ENCODE results near the gene PDE4D.
"Not testable (repeated sequence)": the region's sequence is repeated elsewhere in the genome, so short reads cannot be mapped to it uniquely, and the experiment has no call there.

The PDE4D gene

GRCh38 chr5:58999804-59000203 lies 893.7 kb downstream of the PDE4D start:
- DNase-seq (ENCODE audit: low read depth, low spot score), result no peak

GRCh38 chr5:58998544-58998943 lies 895.0 kb downstream of the PDE4D start:
- no peak overlapping the region for H3K27ac ChIP-seq
- DNase-seq (ENCODE audit: low read depth, low spot score), result no peak

More at GRCh38 chr5:58999804-59000203, 893.7 kb downstream of the PDE4D start:
- H3K27ac ChIP-seq, result no peak overlapping the region

- DNase-seq (ENCODE audit: low read depth, low spot score); H3K27ac ChIP-seq: not testable (repeated sequence)
Observed at GRCh38 chr5:58995779-58996178, 897.7 kb downstream of the PDE4D start.

GRCh38 chr5:58993461-58993860 lies 900.1 kb downstream of the PDE4D start:
- H3K27ac ChIP-seq, result no peak overlapping the region
- DNase-seq (ENCODE audit: low read depth, low spot score), result no peak

- no peak overlapping the region for H3K27ac ChIP-seq
- DNase-seq (ENCODE audit: low read depth, low spot score), result no peak
Observed at GRCh38 chr5:58988938-58989337, 904.6 kb downstream of the PDE4D start.

GRCh38 chr5:58987193-58987592 lies 906.3 kb downstream of the PDE4D start:
- DNase-seq (ENCODE audit: low read depth, low spot score), result no peak
- no peak overlapping the region for H3K27ac ChIP-seq

GRCh38 chr5:58986281-58986680 lies 907.2 kb downstream of the PDE4D start:
- no peak for DNase-seq (ENCODE audit: low read depth, low spot score)
- H3K27ac ChIP-seq, result no peak overlapping the region

- H3K27ac ChIP-seq, result no peak overlapping the region
- DNase-seq (ENCODE audit: low read depth, low spot score), result no peak
Observed at GRCh38 chr5:58985759-58986158, 907.8 kb downstream of the PDE4D start.

- H3K27ac ChIP-seq, result no peak overlapping the region
- no peak for DNase-seq (ENCODE audit: low read depth, low spot score)
Observed at GRCh38 chr5:58985311-58985710, 908.2 kb downstream of the PDE4D start.

GRCh38 chr5:58983526-58984452 lies 909.7 kb downstream of the PDE4D start:
- no peak for DNase-seq (ENCODE audit: low read depth, low spot score)

GRCh38 chr5:58980890-58981289 lies 912.6 kb downstream of the PDE4D start:
- H3K27ac ChIP-seq, result no peak overlapping the region
- no peak for DNase-seq (ENCODE audit: low read depth, low spot score)

More at GRCh38 chr5:58983526-58984452, 909.7 kb downstream of the PDE4D start:
- no peak overlapping the region for H3K27ac ChIP-seq

- DNase-seq (ENCODE audit: low read depth, low spot score), result no peak
- no peak overlapping the region for H3K27ac ChIP-seq
Observed at GRCh38 chr5:58979090-58979489, 914.4 kb downstream of the PDE4D start.

GRCh38 chr5:58974601-58975000 lies 918.9 kb downstream of the PDE4D start:
- H3K27ac ChIP-seq, result no peak overlapping the region
- DNase-seq (ENCODE audit: low read depth, low spot score), result no peak

GRCh38 chr5:58974083-58974482 lies 919.4 kb downstream of the PDE4D start:
- H3K27ac ChIP-seq, result no peak overlapping the region
- no peak for DNase-seq (ENCODE audit: low read depth, low spot score)

- H3K27ac ChIP-seq, result no peak overlapping the region
- DNase-seq (ENCODE audit: low read depth, low spot score), result no peak
Observed at GRCh38 chr5:58972301-58972700, 921.2 kb downstream of the PDE4D start.

GRCh38 chr5:58970766-58971165 lies 922.8 kb downstream of the PDE4D start:
- H3K27ac ChIP-seq, result no peak overlapping the region
- DNase-seq (ENCODE audit: low read depth, low spot score), result no peak

- no peak for DNase-seq (ENCODE audit: low read depth, low spot score)
- no peak overlapping the region for H3K27ac ChIP-seq
Observed at GRCh38 chr5:58969795-58970194, 923.7 kb downstream of the PDE4D start.

- H3K27ac ChIP-seq, result no peak overlapping the region
- no peak for DNase-seq (ENCODE audit: low read depth, low spot score)
Observed at GRCh38 chr5:58969253-58969652, 924.3 kb downstream of the PDE4D start.

- no peak for DNase-seq (ENCODE audit: low read depth, low spot score)
- no peak overlapping the region for H3K27ac ChIP-seq
Observed at GRCh38 chr5:58968350-58968749, 925.2 kb downstream of the PDE4D start.

GRCh38 chr5:58967597-58968281 lies 925.8 kb downstream of the PDE4D start:
- H3K27ac ChIP-seq, result no peak overlapping the region
- DNase-seq (ENCODE audit: low read depth, low spot score), result no peak

GRCh38 chr5:58965677-58966414 lies 927.7 kb downstream of the PDE4D start:
- no peak overlapping the region for H3K27ac ChIP-seq
- no peak for DNase-seq (ENCODE audit: low read depth, low spot score)

Measured in epithelial cell of prostate (primary cell).